Skeletal muscle satellite cell (primary cell): ENCODE results near the gene SLC22A4.
A peak's percentile ranks its signal among the peaks of the same experiment; 100 is the strongest.

Experiments used
- H3K27me3 ChIP-seq: 2 replicates; pipeline ENCODE4 v1.7.0; 2013; ENCODE audit warnings: low read length; ENCODE audit not compliant: control insufficient read depth, insufficient read depth
- H3K36me3 ChIP-seq: 2 replicates; pipeline ENCODE4 v1.7.0; 2013; ENCODE audit warnings: mild to moderate bottlenecking, control low read depth, low read length; ENCODE audit not compliant: insufficient read depth
- H3K4me1 ChIP-seq: 2 replicates; pipeline ENCODE4 v1.7.0; 2013; ENCODE audit warnings: low read length; ENCODE audit not compliant: control insufficient read depth, insufficient read depth
- H3K4me2 ChIP-seq: 2 replicates; pipeline ENCODE4 v1.7.0; 2013; ENCODE audit warnings: mild to moderate bottlenecking, low read length
- H3K4me3 ChIP-seq: 2 replicates; pipeline ENCODE4 v1.7.0; 2013; ENCODE audit warnings: low read length
- H3K9ac ChIP-seq: 2 replicates; pipeline ENCODE4 v1.7.0; 2013; ENCODE audit warnings: mild to moderate bottlenecking, low read depth, low read length, moderate library complexity
- H3K9me3 ChIP-seq: replicated peaks from 2 replicates; pipeline ENCODE4 v1.7.0; 2013; ENCODE audit warnings: mild to moderate bottlenecking, control low read depth, low read length

Gene SLC22A4

GRCh38 chr5:132281856-132282614, 12.2 kb upstream of the SLC22A4 start:
- no peak overlapping the region for H3K4me3 ChIP-seq
- H3K36me3 ChIP-seq: no peaks in the 10 kb centered on the region
- peaks cover 10% of the 10 kb centered on the region for H3K4me1 ChIP-seq
- H3K4me2 ChIP-seq: no peak overlapping the region
- no peak overlapping the region for H3K9ac ChIP-seq
- H3K27me3 ChIP-seq: peaks cover 5% of the 10 kb centered on the region
- H3K9me3 ChIP-seq: no peaks in the 10 kb centered on the region

- H3K4me2 ChIP-seq: no peak overlapping the region
- peaks cover 5% of the 10 kb centered on the region for H3K27me3 ChIP-seq
- H3K4me3 ChIP-seq: no peak overlapping the region
- peaks cover 10% of the 10 kb centered on the region for H3K4me1 ChIP-seq
- H3K36me3 ChIP-seq: no peaks in the 10 kb centered on the region
- no peak overlapping the region for H3K9ac ChIP-seq
- H3K9me3 ChIP-seq: no peaks in the 10 kb centered on the region
These were observed 10.7 kb upstream of the SLC22A4 start for GRCh38 chr5:132283423-132284043.

- H3K27me3 ChIP-seq: no peaks in the 10 kb centered on the region
- no peaks in the 10 kb centered on the region for H3K9me3 ChIP-seq
- H3K9ac ChIP-seq: no peak overlapping the region
- peaks cover 10% of the 10 kb centered on the region for H3K4me1 ChIP-seq
- no peak overlapping the region for H3K4me3 ChIP-seq
- H3K36me3 ChIP-seq: no peaks in the 10 kb centered on the region
- no peak overlapping the region for H3K4me2 ChIP-seq
These were observed 5.1 kb upstream of the SLC22A4 start for GRCh38 chr5:132289097-132289496.

- peaks cover 18% of the 10 kb centered on the region for H3K4me1 ChIP-seq
- H3K27me3 ChIP-seq: no peaks in the 10 kb centered on the region
- H3K9me3 ChIP-seq: no peaks in the 10 kb centered on the region
- H3K4me3 ChIP-seq: no peak overlapping the region
- no peaks in the 10 kb centered on the region for H3K36me3 ChIP-seq
- H3K9ac ChIP-seq: no peak overlapping the region
- no peak overlapping the region for H3K4me2 ChIP-seq
These were observed 3.2 kb upstream of the SLC22A4 start for GRCh38 chr5:132291026-132291425.

- Histone ChIP-seq H3K9ac (peak overlapping the region; percentile 92), H3K4me2 (peak overlapping the region; percentile 100), H3K9me3 (no peaks in the 10 kb centered on the region), H3K27me3 (no peaks in the 10 kb centered on the region), H3K4me1 (peaks cover 26% of the 10 kb centered on the region), H3K36me3 (no peaks in the 10 kb centered on the region), H3K4me3 (peak overlapping the region; percentile 97)
These were observed 865 bp upstream of the SLC22A4 start for GRCh38 chr5:132293066-132293991.

GRCh38 chr5:132294728-132295504, 722 bp downstream of the SLC22A4 start:
- Histone ChIP-seq H3K4me1 (peaks cover 26% of the 10 kb centered on the region), H3K4me3 (peak overlapping the region; percentile 97), H3K36me3 (no peaks in the 10 kb centered on the region), H3K4me2 (peak overlapping the region; percentile 100), H3K9me3 (no peaks in the 10 kb centered on the region), H3K9ac (peak overlapping the region; percentile 92), H3K27me3 (no peaks in the 10 kb centered on the region)

- H3K4me3 ChIP-seq: peak overlapping the region; percentile 97
- peaks cover 26% of the 10 kb centered on the region for H3K4me1 ChIP-seq
- H3K36me3 ChIP-seq: no peaks in the 10 kb centered on the region
These were observed 1.6 kb downstream of the SLC22A4 start for GRCh38 chr5:132295505-132296411.

GRCh38 chr5:132296412-132297016, 2.3 kb downstream of the SLC22A4 start:
- Histone ChIP-seq H3K27me3 (no peaks in the 10 kb centered on the region), H3K9me3 (no peaks in the 10 kb centered on the region), H3K36me3 (no peaks in the 10 kb centered on the region), H3K4me3 (peak overlapping the region; percentile 41), H3K4me2 (peak overlapping the region; percentile 100), H3K9ac (no peak overlapping the region), H3K4me1 (peaks cover 26% of the 10 kb centered on the region)

More at GRCh38 chr5:132295505-132296411, 1.6 kb downstream of the SLC22A4 start:
- H3K9ac ChIP-seq: peak overlapping the region; percentile 92
- H3K27me3 ChIP-seq: no peaks in the 10 kb centered on the region
- H3K4me2 ChIP-seq: peak overlapping the region; percentile 100
- no peaks in the 10 kb centered on the region for H3K9me3 ChIP-seq

- no peak overlapping the region for H3K4me2 ChIP-seq
- H3K9ac ChIP-seq: no peak overlapping the region
- H3K4me3 ChIP-seq: no peak overlapping the region
- no peaks in the 10 kb centered on the region for H3K9me3 ChIP-seq
- H3K4me1 ChIP-seq: peaks cover 26% of the 10 kb centered on the region
- no peaks in the 10 kb centered on the region for H3K36me3 ChIP-seq
- no peaks in the 10 kb centered on the region for H3K27me3 ChIP-seq
These were observed 3.2 kb downstream of the SLC22A4 start for GRCh38 chr5:132297211-132297940.
